Keratinocyte (primary cell): ENCODE data around the gene RNPEPL1.

ENCODE experiments used
- EZH2 ChIP-seq: IDR thresholded peaks from one replicate; pipeline ENCODE4 v1.6.1; 2012; ENCODE audit warnings: inconsistent platforms, mild to moderate bottlenecking, low read length, moderate library complexity
- TF ChIP-seq, protein P1 (sequence below), 3 experiments: IDR thresholded peaks in 1 of 3; conservative IDR thresholded peaks in 1 of 3; optimal IDR thresholded peaks in 1 of 3; 2 replicates in 2 of 3; 3 replicates in 1 of 3; pipeline versions ENCODE3 to v1.5.1; 2011; ENCODE audit warnings: low read length in 3 of 3, mild to moderate bottlenecking in 3 of 3, moderate library complexity in 2 of 3, control low read depth in 1 of 3, inconsistent platforms in 1 of 3; ENCODE audit not compliant: insufficient read depth in 2 of 3; ENCODE audit errors: extremely low read depth in 1 of 3

DNA sequence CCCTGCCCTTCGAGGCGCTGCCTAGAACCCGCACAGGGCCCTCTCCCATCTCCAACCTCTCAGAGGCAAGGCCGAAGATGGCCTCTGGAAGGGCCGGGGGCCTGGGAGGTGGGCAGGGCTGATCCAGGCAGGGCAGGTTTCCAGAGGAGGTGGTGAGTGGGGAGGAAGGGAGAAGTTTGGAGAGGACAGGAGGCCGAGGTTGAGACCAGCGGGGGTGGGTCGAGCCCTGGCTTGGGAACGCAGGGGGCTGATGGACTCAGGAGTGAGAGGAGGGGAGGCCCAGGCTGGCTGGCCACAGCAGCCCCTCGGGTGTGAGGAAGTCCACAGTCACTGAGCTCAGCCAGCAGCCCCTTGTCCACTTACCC is 28.8 kb downstream of the RNPEPL1 start:
- TF ChIP-seq, protein P1, sequence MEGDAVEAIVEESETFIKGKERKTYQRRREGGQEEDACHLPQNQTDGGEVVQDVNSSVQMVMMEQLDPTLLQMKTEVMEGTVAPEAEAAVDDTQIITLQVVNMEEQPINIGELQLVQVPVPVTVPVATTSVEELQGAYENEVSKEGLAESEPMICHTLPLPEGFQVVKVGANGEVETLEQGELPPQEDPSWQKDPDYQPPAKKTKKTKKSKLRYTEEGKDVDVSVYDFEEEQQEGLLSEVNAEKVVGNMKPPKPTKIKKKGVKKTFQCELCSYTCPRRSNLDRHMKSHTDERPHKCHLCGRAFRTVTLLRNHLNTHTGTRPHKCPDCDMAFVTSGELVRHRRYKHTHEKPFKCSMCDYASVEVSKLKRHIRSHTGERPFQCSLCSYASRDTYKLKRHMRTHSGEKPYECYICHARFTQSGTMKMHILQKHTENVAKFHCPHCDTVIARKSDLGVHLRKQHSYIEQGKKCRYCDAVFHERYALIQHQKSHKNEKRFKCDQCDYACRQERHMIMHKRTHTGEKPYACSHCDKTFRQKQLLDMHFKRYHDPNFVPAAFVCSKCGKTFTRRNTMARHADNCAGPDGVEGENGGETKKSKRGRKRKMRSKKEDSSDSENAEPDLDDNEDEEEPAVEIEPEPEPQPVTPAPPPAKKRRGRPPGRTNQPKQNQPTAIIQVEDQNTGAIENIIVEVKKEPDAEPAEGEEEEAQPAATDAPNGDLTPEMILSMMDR (optimal IDR thresholded peaks at IDR 0.05 in 1 of 3, IDR thresholded peaks at IDR 0.05 in 1 of 3, conservative IDR thresholded peaks at IDR 0.05 in 1 of 3; ENCODE audit: extremely low read depth in 1 of 3, insufficient read depth in 2 of 3, low read length in 3 of 3): no peak
- TF ChIP-seq EZH2: no peak
